HG03175 (cell line): Measurements from ENCODE around the gene UVRAG.

Experiments used
- ATAC-seq: cut with Tn5 transposase; IDR thresholded peaks from one replicate; pipeline ENCODE4 v1.9.1; 2021; ENCODE audit warnings: mild to moderate bottlenecking, moderate library complexity; ENCODE audit not compliant: unreplicated experiment

The UVRAG gene

GRCh38 chr11:75802913-75803820, 11.8 kb upstream of the UVRAG start:
- no peak for ATAC-seq

- no peak for ATAC-seq
Observed at GRCh38 chr11:75809111-75809510, 5.9 kb upstream of the UVRAG start.

GRCh38 chr11:75809991-75810390, 5.0 kb upstream of the UVRAG start:
- no peak for ATAC-seq

GRCh38 chr11:75810637-75811390, 4.2 kb upstream of the UVRAG start:
- ATAC-seq, result no peak

GRCh38 chr11:75811485-75811884, 3.5 kb upstream of the UVRAG start:
- ATAC-seq, result no peak

GRCh38 chr11:75812542-75813040, 2.4 kb upstream of the UVRAG start:
- no peak for ATAC-seq

- no peak for ATAC-seq
Observed at GRCh38 chr11:75813124-75813523, 1.9 kb upstream of the UVRAG start.

- no peak for ATAC-seq
Observed at GRCh38 chr11:75813622-75814039, 1.4 kb upstream of the UVRAG start.

GRCh38 chr11:75814363-75814676, 690 bp upstream of the UVRAG start:
- ATAC-seq, result peak; percentile 29

- ATAC-seq, result peak; percentile 16
Observed at GRCh38 chr11:75815345-75816168, 547 bp downstream of the UVRAG start.

- no peak for ATAC-seq
Observed at GRCh38 chr11:75816561-75817239, 1.7 kb downstream of the UVRAG start.

- ATAC-seq, result no peak
Observed at GRCh38 chr11:75820645-75821044, 5.6 kb downstream of the UVRAG start.

GRCh38 chr11:75821202-75821601, 6.2 kb downstream of the UVRAG start:
- no peak for ATAC-seq

GRCh38 chr11:75822541-75822940, 7.5 kb downstream of the UVRAG start:
- no peak for ATAC-seq

GRCh38 chr11:75823415-75823814, 8.4 kb downstream of the UVRAG start:
- ATAC-seq, result no peak

GRCh38 chr11:75823946-75824345, 8.9 kb downstream of the UVRAG start:
- peak; percentile 4 for ATAC-seq

GRCh38 chr11:75826461-75827230, 11.6 kb downstream of the UVRAG start:
- ATAC-seq, result no peak

GRCh38 chr11:75827562-75827961, 12.6 kb downstream of the UVRAG start:
- no peak for ATAC-seq

GRCh38 chr11:75831915-75832502, 17.0 kb downstream of the UVRAG start:
- no peak for ATAC-seq
